Measurements from ENCODE around the gene WDFY4.

The WDFY4 gene

DNA sequence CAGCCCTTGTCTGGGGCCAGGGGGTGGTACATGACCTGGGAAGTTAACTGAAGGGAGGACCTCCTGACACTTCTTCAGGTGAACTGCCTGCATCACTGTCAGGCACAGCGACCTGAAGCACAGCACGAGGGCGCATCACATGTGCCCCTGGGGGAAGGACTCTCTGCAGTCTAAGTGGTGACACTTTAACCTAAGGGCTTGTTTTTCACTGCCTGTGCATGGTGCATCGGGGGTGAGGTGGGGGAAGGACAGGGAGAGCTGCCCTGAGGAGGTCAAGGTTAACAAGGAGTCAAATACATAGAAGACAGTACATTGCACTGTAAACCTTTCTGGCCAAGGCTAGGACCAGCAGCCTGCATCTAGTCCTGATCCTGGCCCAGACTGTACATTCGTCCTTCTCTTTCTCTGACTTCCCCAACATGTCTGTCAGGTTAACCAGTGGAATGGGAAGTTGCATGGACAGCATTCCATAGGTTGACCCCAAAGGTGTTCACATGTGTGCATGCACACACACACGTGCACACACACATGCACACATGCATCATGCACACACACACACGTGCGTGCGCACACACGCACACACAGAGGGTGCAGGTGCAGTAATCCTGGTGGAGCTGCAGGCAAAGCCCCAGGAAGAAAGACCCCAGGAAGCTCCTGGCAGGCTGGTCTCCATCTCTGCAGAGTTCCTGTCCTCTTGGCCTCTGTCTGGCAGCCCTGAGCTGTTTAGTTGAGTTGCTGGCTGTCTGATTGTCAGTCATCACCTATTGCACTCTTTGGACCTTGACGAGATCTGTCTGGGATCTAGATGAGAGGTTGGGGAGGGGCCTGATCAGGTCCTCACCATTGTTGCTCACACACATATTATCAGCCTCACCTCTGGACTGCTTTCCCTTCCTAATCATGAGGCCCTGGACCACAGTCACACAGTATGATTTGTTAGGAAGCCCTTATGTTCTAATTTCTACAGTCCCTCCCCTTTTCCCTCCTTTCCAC is 37.8 kb downstream of the WDFY4 start:
- no peak for DNase-seq

- DNase-seq, result no peak
Observed at GRCh38 chr10:48724127-48724526, 39.5 kb downstream of the WDFY4 start.

DNA sequence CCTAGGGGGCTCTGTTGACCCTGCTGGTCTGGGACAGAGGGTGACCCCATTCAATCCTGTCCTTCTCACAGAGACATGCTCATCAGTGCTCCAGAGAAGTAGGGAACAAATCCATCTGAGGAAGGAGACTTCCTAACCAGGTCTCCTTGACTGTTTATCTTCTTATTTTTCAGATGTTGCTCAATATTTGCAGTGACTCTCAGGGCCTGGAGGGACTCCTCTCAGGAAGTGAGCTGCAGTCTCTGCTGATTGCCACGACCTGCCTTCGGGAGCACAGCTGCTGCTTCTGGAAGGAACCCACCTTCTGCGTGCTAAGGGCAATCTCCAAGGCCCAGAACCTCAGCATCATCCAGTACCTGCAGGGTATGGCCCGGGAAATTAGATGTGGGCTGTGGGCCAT is 41.0 kb downstream of the WDFY4 start:
- no peak for DNase-seq

DNA sequence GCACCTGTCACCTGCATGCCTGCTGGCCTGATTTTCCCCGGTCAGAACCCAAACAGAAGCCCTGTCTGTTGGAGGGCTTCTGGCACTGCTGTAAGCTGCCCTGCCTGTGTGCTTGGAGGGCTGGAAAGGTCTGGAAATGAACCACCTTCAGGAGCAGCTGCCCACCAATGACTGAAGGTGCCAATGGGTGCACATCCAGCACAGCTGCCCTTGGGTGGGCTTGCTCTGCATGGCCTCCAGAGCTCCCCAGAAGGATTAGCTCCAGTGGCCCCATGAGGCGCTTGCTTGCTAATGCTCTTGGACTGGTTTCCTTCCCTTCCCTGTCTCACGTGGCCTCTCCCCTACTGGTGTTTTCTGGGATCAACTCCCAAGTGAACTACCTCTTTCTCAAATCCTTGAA is 43.2 kb downstream of the WDFY4 start:
- no peak for DNase-seq

GRCh38 chr10:48729222-48729621 is 44.5 kb downstream of the WDFY4 start:
- DNase-seq, result no peak

GRCh38 chr10:48729941-48730457 is 45.3 kb downstream of the WDFY4 start:
- DNase-seq, result no peak

- no peak for DNase-seq
Observed at GRCh38 chr10:48731141-48731540, 46.5 kb downstream of the WDFY4 start.

DNA sequence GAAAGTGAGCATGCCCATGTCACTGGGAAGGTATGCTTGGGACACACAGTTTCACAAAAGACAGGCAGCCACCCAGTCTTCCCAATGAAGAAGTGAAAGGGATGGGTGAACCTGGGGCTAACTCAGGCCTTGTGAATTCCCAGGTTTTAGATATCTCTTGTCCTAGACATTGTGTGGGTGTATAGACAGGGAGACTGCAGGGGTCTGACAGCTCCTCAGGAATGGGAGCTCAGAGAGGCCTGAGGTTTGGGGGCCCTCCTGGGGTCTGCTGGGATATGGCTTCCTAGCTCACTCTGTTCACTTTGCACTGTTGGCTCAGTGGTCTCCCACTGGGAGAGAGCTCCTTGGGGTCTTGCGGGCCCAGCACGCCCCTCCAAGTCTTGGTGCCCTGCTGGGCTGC is 47.0 kb downstream of the WDFY4 start:
- no peak for DNase-seq

GRCh38 chr10:48733329-48733728 is 48.7 kb downstream of the WDFY4 start:
- DNase-seq, result no peak

GRCh38 chr10:48735836-48736390 is 51.2 kb downstream of the WDFY4 start:
- no peak for DNase-seq

DNA sequence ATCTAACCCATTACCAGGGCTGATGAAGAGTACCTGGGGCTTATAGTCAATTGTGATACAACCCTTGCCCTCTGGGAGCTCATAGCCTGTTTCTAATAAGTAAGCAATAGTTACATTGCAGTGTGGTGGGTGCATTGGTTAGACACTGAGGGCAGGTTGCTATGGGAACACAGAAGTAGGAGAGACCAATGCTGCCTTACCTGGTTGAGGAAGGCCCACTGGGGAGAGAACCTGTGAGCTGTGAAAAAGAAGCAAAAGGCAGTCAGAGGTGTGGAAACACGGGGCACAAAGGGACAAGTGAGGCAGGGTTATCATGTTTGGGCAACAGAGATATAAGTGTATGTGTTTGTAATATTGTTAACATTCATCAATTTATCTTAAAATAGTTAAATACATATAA is 51.9 kb downstream of the WDFY4 start:
- DNase-seq, result no peak

DNA sequence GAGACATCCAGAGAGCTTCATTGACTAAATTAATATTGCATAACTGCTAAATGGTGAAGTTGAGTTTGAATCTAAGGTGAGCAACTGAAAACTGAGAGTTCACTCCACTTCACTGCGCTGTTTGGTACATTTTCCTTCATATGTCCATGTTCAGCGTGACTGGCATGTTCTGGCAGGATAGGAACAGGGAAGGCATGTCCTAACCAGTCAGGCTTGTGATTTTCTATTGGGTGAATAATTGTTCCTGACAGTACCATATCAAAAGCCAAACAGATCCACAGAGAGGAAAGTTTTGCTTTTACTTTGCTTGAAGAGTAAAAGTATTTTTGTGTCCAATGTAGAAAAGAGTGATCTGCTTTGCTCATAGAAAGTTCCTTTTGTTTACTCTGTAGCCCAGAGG is 53.2 kb downstream of the WDFY4 start:
- no peak for DNase-seq

DNA sequence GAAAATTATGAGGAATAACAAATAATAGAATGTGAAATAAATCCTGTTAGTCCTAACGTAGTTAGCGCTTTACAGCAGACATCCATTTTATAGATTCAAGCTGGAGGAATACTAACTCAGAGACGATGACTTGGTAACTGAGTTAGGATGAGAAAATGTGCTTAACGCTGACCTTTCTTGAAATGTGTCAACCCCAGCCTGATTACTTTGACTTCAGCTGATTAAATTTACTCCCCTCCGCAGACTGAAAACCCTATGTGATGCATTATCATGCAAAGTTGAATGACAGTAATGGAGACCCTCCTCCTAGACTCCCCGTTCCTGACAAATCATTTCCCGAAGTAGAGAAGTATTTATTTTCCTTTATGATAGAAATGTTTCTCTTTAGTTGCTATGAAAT is 54.5 kb downstream of the WDFY4 start:
- no peak for DNase-seq

DNA sequence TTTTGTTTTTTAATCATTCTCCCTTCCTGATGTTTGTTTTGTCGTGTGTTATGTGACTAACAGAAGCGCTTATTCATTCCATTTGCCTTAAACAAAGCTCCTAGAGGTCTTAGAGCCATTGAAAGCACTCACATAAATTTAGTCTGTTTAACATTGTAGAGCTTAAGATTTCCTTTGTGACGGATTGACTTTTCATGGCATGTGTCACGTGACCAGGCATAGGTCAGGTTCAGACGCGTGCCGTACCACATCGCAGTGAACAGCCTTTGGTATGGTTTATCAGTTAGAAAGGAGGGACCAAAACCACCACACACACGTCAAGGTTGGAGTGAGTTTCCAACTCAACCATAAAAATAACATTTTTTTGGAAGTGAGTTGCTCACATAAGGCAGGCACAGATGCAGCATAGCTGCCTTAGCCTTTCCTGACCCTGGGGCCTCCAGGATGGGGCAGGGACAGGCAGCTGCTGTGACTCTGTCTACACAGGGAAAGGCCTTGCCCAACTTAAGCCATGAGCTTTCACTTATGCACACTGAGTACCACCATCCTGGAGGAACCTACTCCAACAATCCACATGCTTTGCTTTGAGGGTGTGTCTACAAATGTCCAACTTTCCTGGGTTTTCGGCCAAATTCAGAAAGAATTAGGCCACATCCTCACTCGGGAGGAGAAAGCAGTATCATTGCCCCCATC is 55.5 kb downstream of the WDFY4 start:
- DNase-seq, result no peak

DNA sequence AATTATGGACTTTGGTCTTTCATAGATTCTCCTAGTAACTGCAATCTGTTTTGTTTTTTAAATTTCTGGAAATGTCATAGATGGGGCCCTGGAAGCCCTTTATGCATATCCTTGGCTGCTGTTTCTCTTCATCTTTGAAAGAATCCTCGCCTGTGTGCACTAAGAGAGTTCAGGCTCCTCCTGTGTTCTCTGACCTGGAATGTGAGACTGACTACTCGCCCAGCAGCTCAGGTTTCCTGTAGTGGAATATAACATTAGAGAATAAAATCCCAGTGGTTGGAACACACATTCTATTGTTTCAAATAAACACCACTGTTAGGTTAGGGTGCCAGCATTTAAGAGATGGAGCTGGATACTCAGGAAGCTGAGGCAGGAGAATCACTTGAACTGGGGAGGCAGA is 56.3 kb downstream of the WDFY4 start:
- DNase-seq, result no peak

DNA sequence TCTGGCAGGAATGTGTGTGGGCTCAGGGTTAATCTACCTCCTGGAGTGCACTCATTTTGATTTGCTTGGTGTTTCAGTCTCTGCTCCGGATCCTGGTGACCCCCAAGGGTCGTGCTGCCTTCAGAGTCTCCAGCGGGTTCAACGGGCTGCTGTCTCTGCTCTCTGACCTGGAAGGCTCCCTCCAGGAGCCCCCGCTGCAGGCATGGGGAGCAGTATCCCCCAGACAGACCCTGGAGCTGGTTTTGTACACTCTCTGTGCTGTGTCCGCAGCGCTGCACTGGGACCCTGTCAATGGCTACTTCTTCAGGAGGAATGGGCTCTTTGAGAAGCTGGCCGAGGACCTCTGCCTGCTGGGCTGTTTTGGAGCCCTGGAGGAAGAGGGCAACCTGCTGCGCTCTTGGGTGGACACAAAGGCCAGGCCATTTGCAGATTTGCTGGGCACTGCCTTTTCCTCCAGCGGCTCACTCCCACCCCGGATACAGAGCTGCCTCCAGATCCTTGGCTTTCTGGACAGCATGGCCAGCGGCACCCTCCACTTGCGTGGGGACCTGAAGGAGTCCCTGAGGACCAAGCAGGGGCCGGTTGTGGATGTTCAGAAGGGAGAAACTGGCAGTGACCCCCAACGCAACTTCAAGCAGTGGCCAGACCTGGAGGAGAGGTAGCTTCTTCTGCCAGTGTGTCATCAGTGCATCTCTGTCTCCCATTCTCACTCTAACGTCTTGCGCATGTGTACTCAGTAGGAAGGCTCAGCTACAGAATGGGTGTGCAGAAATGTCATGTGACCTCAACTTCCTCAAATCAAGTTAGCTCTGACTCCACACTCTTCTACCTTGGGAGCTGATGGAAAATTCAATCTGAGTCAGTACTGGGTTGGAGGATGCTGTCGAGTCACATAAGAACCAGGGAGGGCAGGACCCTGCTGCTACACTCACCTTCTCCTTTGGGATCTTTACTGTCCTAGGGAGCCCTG is 58.5 kb downstream of the WDFY4 start:
- DNase-seq, result no peak

- DNase-seq, result no peak
Observed at GRCh38 chr10:48744587-48744986, 59.9 kb downstream of the WDFY4 start.

DNA sequence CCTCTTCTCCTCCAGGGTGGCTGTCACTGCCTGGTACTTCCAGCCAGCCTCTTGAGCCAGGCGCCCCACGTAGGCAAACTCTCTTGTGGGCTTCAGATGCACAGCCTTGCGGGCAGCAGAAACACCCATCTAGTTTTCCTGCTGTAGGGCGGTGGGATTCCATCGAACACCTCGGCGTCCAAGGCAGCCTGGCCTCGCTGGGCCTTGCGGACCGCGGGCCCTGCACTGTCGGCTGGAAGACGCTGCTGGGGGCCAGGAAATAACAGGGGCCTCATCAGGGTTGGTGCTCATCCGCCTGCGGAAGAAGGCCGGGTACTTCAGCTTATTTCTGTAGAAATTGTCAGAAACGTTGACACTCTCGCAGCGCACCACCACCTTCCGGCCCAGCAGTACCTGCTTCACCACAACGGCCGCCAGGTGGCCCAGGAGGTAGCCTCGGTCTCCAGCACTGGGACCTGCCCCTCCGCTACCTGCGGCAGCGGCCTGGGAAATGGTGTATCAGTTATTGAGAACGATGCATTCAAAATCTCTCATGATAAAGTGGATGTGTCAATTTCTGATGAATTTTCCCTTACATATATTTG is 61.1 kb downstream of the WDFY4 start:
- DNase-seq, result no peak

DNA sequence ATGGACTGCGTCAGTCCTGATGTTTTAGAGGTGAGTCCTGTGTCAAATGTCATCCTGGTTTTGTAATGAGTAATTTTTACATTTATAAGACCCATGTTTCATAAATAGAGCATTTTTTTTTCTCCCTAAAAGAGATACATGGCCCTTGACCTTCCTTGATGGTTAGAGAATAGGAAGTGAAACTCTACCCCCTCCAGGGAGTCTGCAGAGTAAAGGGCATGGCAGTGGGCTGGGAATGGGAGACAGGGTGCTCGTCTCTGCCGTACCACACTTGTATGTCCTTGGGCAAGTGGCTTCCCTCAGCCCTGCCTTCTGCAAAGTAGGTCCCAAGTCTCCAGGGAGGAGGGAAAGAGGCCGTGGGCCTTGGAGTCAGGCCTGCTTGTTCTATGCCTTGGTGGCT is 63.9 kb downstream of the WDFY4 start:
- no peak for DNase-seq

DNA sequence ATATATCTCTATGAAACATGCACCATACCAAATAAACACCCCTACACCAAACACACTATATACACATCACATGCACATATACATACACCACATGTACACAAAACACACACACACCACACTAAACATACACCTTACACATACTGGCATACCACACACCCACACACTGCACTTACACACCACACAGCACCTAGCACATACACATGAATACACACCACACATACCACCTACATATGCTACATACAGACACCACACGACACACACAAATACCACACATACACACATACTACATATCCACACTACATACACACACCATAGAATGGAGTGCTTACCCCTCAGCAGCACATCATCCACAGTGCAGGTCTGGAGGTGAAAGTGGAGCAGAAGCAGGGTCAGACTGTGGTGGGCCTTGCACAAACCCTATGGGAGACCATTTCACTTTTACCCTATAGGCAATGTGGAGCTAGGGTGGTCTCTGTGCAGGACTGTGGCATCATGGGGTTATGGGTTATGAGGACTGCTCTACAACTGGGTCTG is 64.6 kb downstream of the WDFY4 start:
- no peak for DNase-seq

DNA sequence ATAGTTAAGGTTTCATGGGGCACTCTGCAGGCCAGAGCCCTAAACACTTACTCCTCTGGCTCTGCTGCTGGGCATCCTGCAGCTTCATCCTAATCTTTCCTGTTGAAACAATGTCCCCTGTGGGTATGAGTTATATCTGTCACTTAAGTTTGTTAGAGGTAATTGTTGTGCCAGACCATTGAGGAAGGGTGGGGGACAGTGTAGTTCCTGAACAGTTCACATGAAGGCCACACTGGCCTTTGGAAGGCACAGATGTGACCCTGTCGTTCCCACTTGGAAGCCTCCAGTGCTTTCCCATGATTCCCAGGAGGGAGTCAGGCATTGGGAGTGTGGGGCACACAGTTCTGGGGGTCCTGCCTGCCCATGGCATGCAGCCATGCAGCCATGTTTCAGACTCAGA is 65.3 kb downstream of the WDFY4 start:
- no peak for DNase-seq

- DNase-seq, result no peak
Observed at GRCh38 chr10:48750991-48751390, 66.3 kb downstream of the WDFY4 start.
